Measurements from ENCODE around the gene NCOA3. TPM values are rescaled to one million over a fixed set of nuclear protein-coding genes. Genes with fewer than 3 reads are reported as not detected.
A peak's percentile ranks its signal among the peaks of the same experiment; 100 is the strongest.
"Not testable (repeated sequence)": the region's sequence is repeated elsewhere in the genome, so short reads cannot be mapped to it uniquely, and the experiment has no call there.

NCOA3 gene
- polyA plus RNA-seq (2013, experiment 1 of 2; ENCODE audit: insufficient read length): 19.7 TPM
- polyA plus RNA-seq (2013, experiment 2 of 2; ENCODE audit: insufficient read length): 18.4 TPM

GRCh38 chr20:47501482-47502270, at the start of gene NCOA3:
NCOA3 (plus strand) TSS chr20:47501887; CDS start chr20:47622248, 120,361 bp downstream.
- DNase-seq: peak; percentile 97

- DNase-seq: no peak
Measured at GRCh38 chr20:47452736-47453161, 48.9 kb upstream of the NCOA3 start.

- peak; percentile 89 for DNase-seq
Measured at GRCh38 chr20:47453167-47453782, 48.4 kb upstream of the NCOA3 start.

GRCh38 chr20:47454298-47455132, 47.2 kb upstream of the NCOA3 start:
- no peak for DNase-seq

- DNase-seq: no peak
Measured at GRCh38 chr20:47455133-47456040, 46.3 kb upstream of the NCOA3 start.

- no peak for DNase-seq
Measured at GRCh38 chr20:47456041-47456537, 45.6 kb upstream of the NCOA3 start.

GRCh38 chr20:47456952-47457724, 44.5 kb upstream of the NCOA3 start:
- peak; percentile 85 for DNase-seq

- not testable (repeated sequence) for DNase-seq
Measured at GRCh38 chr20:47458280-47459050, 43.2 kb upstream of the NCOA3 start.

- DNase-seq: no peak
Measured at GRCh38 chr20:47459344-47460073, 42.2 kb upstream of the NCOA3 start.

- DNase-seq: not testable (repeated sequence)
Measured at GRCh38 chr20:47460761-47461112, 41.0 kb upstream of the NCOA3 start.

GRCh38 chr20:47461120-47461685, 40.5 kb upstream of the NCOA3 start:
- no peak for DNase-seq

GRCh38 chr20:47461906-47462305, 39.8 kb upstream of the NCOA3 start:
- DNase-seq: not testable (repeated sequence)

- peak; percentile 99 for DNase-seq
Measured at GRCh38 chr20:47464380-47465101, 37.1 kb upstream of the NCOA3 start.

- no peak for DNase-seq
Measured at GRCh38 chr20:47465335-47466090, 36.2 kb upstream of the NCOA3 start.

GRCh38 chr20:47466213-47466612, 35.5 kb upstream of the NCOA3 start:
- DNase-seq: peak; percentile 27

GRCh38 chr20:47466704-47467459, 34.8 kb upstream of the NCOA3 start:
- no peak for DNase-seq
